Measurements from ENCODE around the gene PXMP4. TPM values are rescaled to one million over a fixed set of nuclear protein-coding genes. Genes with fewer than 3 reads are reported as not detected.

The PXMP4 gene
- total and polyA plus RNA-seq, 2 experiments from 2014 or later, result 9.2 to 14.9 TPM

GRCh38 chr20:33672426-33673113, 47.5 kb downstream of the PXMP4 start:
- no peak for TF ChIP-seq CTCF (IDR thresholded peaks at IDR 0.05; ENCODE audit: low read depth, low read length)
- Histone ChIP-seq H3K9me3 (ENCODE audit: low read depth) (no peaks in the 10 kb centered on the region), H3K4me3 (peak overlapping the region; percentile 85), H3K36me3 (peaks cover 13% of the 10 kb centered on the region), H3K27me3 (no peaks in the 10 kb centered on the region), H3K27ac (no peak overlapping the region), H3K4me1 (ENCODE audit: low read depth) (peaks cover 27% of the 10 kb centered on the region)
- DNase-seq (ENCODE audit: low read depth in 1 of 2, low spot score in 1 of 2), result peak in 1 of 2 donors; percentile 21

- H3K4me1 ChIP-seq (ENCODE audit: low read depth), result peaks cover 27% of the 10 kb centered on the region
- peak in 1 of 2 donors; percentile 58 for DNase-seq (ENCODE audit: low read depth in 1 of 2, low spot score in 1 of 2)
These were observed 48.4 kb downstream of the PXMP4 start for GRCh38 chr20:33671573-33672288.

GRCh38 chr20:33670715-33671499, 49.2 kb downstream of the PXMP4 start:
- no peak overlapping the region for H3K4me3 ChIP-seq
- H3K36me3 ChIP-seq, result peaks cover 13% of the 10 kb centered on the region
- DNase-seq (ENCODE audit: low read depth in 1 of 2, low spot score in 1 of 2), result no peak
- H3K9me3 ChIP-seq (ENCODE audit: low read depth), result no peaks in the 10 kb centered on the region
- no peaks in the 10 kb centered on the region for H3K27me3 ChIP-seq
- H3K4me1 ChIP-seq (ENCODE audit: low read depth), result peaks cover 32% of the 10 kb centered on the region
- no peak overlapping the region for H3K27ac ChIP-seq
- no peak for TF ChIP-seq CTCF (IDR thresholded peaks at IDR 0.05; ENCODE audit: low read depth, low read length)

More at GRCh38 chr20:33671573-33672288, 48.4 kb downstream of the PXMP4 start:
- no peaks in the 10 kb centered on the region for H3K27me3 ChIP-seq
- no peaks in the 10 kb centered on the region for H3K9me3 ChIP-seq (ENCODE audit: low read depth)
- no peak overlapping the region for H3K27ac ChIP-seq
- peaks cover 13% of the 10 kb centered on the region for H3K36me3 ChIP-seq
- H3K4me3 ChIP-seq, result no peak overlapping the region
- no peak for TF ChIP-seq CTCF (IDR thresholded peaks at IDR 0.05; ENCODE audit: low read depth, low read length)

GRCh38 chr20:33669873-33670640, 50.1 kb downstream of the PXMP4 start:
- no peak for DNase-seq (ENCODE audit: low read depth in 1 of 2, low spot score in 1 of 2)
- H3K4me1 ChIP-seq (ENCODE audit: low read depth), result peaks cover 25% of the 10 kb centered on the region
- H3K27ac ChIP-seq, result no peak overlapping the region
- H3K36me3 ChIP-seq, result peaks cover 13% of the 10 kb centered on the region
- H3K4me3 ChIP-seq, result no peak overlapping the region
- H3K27me3 ChIP-seq, result no peaks in the 10 kb centered on the region
- no peak for TF ChIP-seq CTCF (IDR thresholded peaks at IDR 0.05; ENCODE audit: low read depth, low read length)
- H3K9me3 ChIP-seq (ENCODE audit: low read depth), result no peaks in the 10 kb centered on the region

- Histone ChIP-seq H3K27me3 (no peaks in the 10 kb centered on the region), H3K9me3 (ENCODE audit: low read depth) (no peaks in the 10 kb centered on the region), H3K4me3 (no peak overlapping the region), H3K36me3 (peaks cover 13% of the 10 kb centered on the region), H3K27ac (no peak overlapping the region), H3K4me1 (ENCODE audit: low read depth) (peaks cover 19% of the 10 kb centered on the region)
- no peak for DNase-seq (ENCODE audit: low read depth in 1 of 2, low spot score in 1 of 2)
- TF ChIP-seq CTCF (IDR thresholded peaks at IDR 0.05; ENCODE audit: low read depth, low read length), result no peak
These were observed 50.9 kb downstream of the PXMP4 start for GRCh38 chr20:33669224-33669623.
